Spleen (tissue), 11 donors: ENCODE data around the gene WDR91. TPM values are rescaled to one million over a fixed set of nuclear protein-coding genes. Genes with fewer than 3 reads are reported as not detected.

Source experiments
- DNase-seq: peaks from one replicate; pipeline ENCODE4 v3.0.0-alpha.2; 2020
- H3K27ac ChIP-seq, 8 donors: fragments of 200-600 bp; sonication (generic) in 7 of 8; 1 replicate in 4 of 8; 2 replicates in 4 of 8; pipeline versions ENCODE4 v1.5.0 to v1.8.0; 2016 to 2021; ENCODE audit warnings: inconsistent platforms in 4 of 8, mild to moderate bottlenecking in 4 of 8, moderate library complexity in 1 of 8
- H3K27me3 ChIP-seq, 7 donors: fragments of 200-600 bp; sonication (generic) in 6 of 7; replicated peaks in 1 of 7; 1 replicate in 4 of 7; 2 replicates in 3 of 7; pipeline versions ENCODE4 v1.5.0 to v1.8.0; 2016 to 2021; ENCODE audit warnings: inconsistent platforms in 3 of 7, mild to moderate bottlenecking in 1 of 7
- H3K36me3 ChIP-seq, 6 donors: fragments of 200-600 bp; sonication (generic) in 5 of 6; 1 replicate in 4 of 6; 2 replicates in 2 of 6; pipeline versions ENCODE4 v1.5.0 to v1.8.0; 2016 to 2021; ENCODE audit warnings: inconsistent platforms in 2 of 6
- H3K4me1 ChIP-seq, 6 donors: fragments of 200-600 bp; sonication (generic) in 5 of 6; 1 replicate in 3 of 6; 2 replicates in 3 of 6; pipeline versions ENCODE4 v1.5.0 to v1.8.0; 2016 to 2021; ENCODE audit warnings: inconsistent platforms in 3 of 6
- H3K4me3 ChIP-seq, 8 donors: fragments of 200-600 bp; sonication (generic) in 7 of 8; 1 replicate in 4 of 8; 2 replicates in 4 of 8; pipeline versions ENCODE4 v1.5.0 to v1.8.0; 2016 to 2021; ENCODE audit warnings: inconsistent platforms in 4 of 8, mild to moderate bottlenecking in 4 of 8, moderate library complexity in 2 of 8
- H3K9me3 ChIP-seq, 8 donors: fragments of 200-600 bp; sonication (generic) in 7 of 8; 1 replicate in 4 of 8; 2 replicates in 4 of 8; pipeline versions ENCODE4 v1.5.0 to v1.8.0; 2016 to 2021; ENCODE audit warnings: inconsistent platforms in 4 of 8
- CTCF ChIP-seq, 11 experiments: fragments of 200-600 bp in 7 of 11; fragments of 450-650 bp in 4 of 11; sonication (generic) in 4 of 11; IDR thresholded peaks in 8 of 11; conservative IDR thresholded peaks in 3 of 11; 1 replicate in 7 of 11; 2 replicates in 4 of 11; pipeline versions ENCODE4 v1.4.0 to v1.8.0; 2016 to 2021; ENCODE audit warnings: antibody characterized with exemption in 11 of 11, inconsistent platforms in 4 of 11, mild to moderate bottlenecking in 1 of 11
- POLR2A ChIP-seq, 3 donors: fragments of 450-650 bp; IDR thresholded peaks; one replicate each; pipeline ENCODE4 v1.5.1; 2017; ENCODE audit warnings: antibody characterized with exemption in 3 of 3, mild to moderate bottlenecking in 1 of 3
- POLR2AphosphoS5 ChIP-seq, 3 donors: sonication (generic); formaldehyde crosslinking; IDR thresholded peaks; one replicate each; pipeline ENCODE4 v1.5.1; 2017; ENCODE audit warnings: antibody characterized with exemption in 3 of 3
- WGBS, 5 donors: extraction: QIAGEN DNeasy Blood & Tissue Kit in 3 of 5; methylation state at CpG; one replicate each; pipeline versions ENCODE4 v1.1.5 to v1.1.7; 2013 to 2018; 5-methylcytosine and 5-hydroxymethylcytosine counted together
- intact Hi-C: fragments of 100-400 bp; cut with DNase I; formaldehyde crosslinking; loops from one replicate; pipeline ENCODE4 v1.15.0; 2023; ENCODE audit warnings: low total_unique reads
- polyA plus RNA-seq, 3 donors: library from polyadenylated mRNA; stranded (reverse); fragments of 200-250 nt; gene quantifications; one replicate each; pipeline ENCODE4 v1.2.1, GENCODE V29; 2013
- total RNA-seq, 7 donors: library from RNA; depleted of rRNA in 3 of 7; stranded (reverse); fragments of >200 nt in 3 of 7; fragmentation: NEBNext Ultra II Directional in 4 of 7; extraction: Animal tissue kit (Norgen Biotek cat#: 25700) in 4 of 7; gene quantifications; one replicate each; pipeline versions ENCODE4 v1.1.0 to v1.2.1, GENCODE V29; 2016 to 2021
- donor health status: healthy with polysubstance abuse.
- donor health status: DM: no; HTN: no; CAD: no; lungs with moderate emphysema.
- donor health status: DM: no; HTN: no; CAD: no.
- donor health status: Bipolar disorder and iron deficiency.
- donor health status: healthy.
- donor health status: DM: no; HTN: no; CAD: no.
- donor health status: DM: yes; HTN: yes; CAD: no.

The WDR91 gene
- total and polyA plus RNA-seq, 10 donors: 6.9 to 31.3 (median 21.0) TPM

- no peak for TF ChIP-seq POLR2AphosphoS5 (IDR thresholded peaks at IDR 0.05)
- no peak for TF ChIP-seq CTCF (IDR thresholded peaks at IDR 0.05 in 8 of 11, conservative IDR thresholded peaks at IDR 0.05 in 3 of 11)
- no peak for TF ChIP-seq POLR2A (IDR thresholded peaks at IDR 0.05)
- intact Hi-C loops: no loop called here
- Histone ChIP-seq H3K27ac (no peak overlapping the region), H3K4me1 (no peaks in the 10 kb centered on the region), H3K36me3 (peaks cover 0 to 100% (median 82%) of the 10 kb centered on the region in 6 donors), H3K9me3 (no peaks in the 10 kb centered on the region), H3K4me3 (no peak overlapping the region), H3K27me3 (no peaks in the 10 kb centered on the region)
- peak; percentile 68 for DNase-seq
- 88 to 97% (median 94%) methylated on average over 10 to 11 of the region's 11 CpGs for WGBS, 5 donors
Measured at GRCh38 chr7:135192914-135193536, 18.3 kb downstream of the WDR91 start.

GRCh38 chr7:135190703-135191102 is 20.6 kb downstream of the WDR91 start:
- H3K27ac ChIP-seq: no peak overlapping the region
- DNase-seq: no peak
- H3K4me1 ChIP-seq: no peaks in the 10 kb centered on the region
- peaks cover 0 to 100% (median 79%) of the 10 kb centered on the region in 6 donors for H3K36me3 ChIP-seq
- no peaks in the 10 kb centered on the region for H3K9me3 ChIP-seq
- H3K27me3 ChIP-seq: no peaks in the 10 kb centered on the region
- intact Hi-C loops: no loop called here
- TF ChIP-seq POLR2AphosphoS5 (IDR thresholded peaks at IDR 0.05): no peak
- no peak for TF ChIP-seq CTCF (IDR thresholded peaks at IDR 0.05 in 8 of 11, conservative IDR thresholded peaks at IDR 0.05 in 3 of 11)
- no peak for TF ChIP-seq POLR2A (IDR thresholded peaks at IDR 0.05)
- no peak overlapping the region for H3K4me3 ChIP-seq

GRCh38 chr7:135189961-135190360 is 21.4 kb downstream of the WDR91 start:
- no peak for TF ChIP-seq POLR2AphosphoS5 (IDR thresholded peaks at IDR 0.05)
- TF ChIP-seq CTCF (IDR thresholded peaks at IDR 0.05 in 8 of 11, conservative IDR thresholded peaks at IDR 0.05 in 3 of 11): no peak
- TF ChIP-seq POLR2A (IDR thresholded peaks at IDR 0.05): no peak
- Histone ChIP-seq H3K27ac (no peak overlapping the region), H3K4me3 (no peak overlapping the region), H3K4me1 (no peaks in the 10 kb centered on the region), H3K36me3 (peaks cover 0 to 100% (median 79%) of the 10 kb centered on the region in 6 donors), H3K27me3 (no peaks in the 10 kb centered on the region), H3K9me3 (no peaks in the 10 kb centered on the region)
- WGBS, 5 donors: 87 to 99% (median 95%) methylated on average over 4 of the region's 4 CpGs
- intact Hi-C loops: no loop called here
- DNase-seq: peak; percentile 15

GRCh38 chr7:135189221-135189662 is 22.1 kb downstream of the WDR91 start:
- Histone ChIP-seq H3K4me1 (no peaks in the 10 kb centered on the region), H3K27me3 (no peaks in the 10 kb centered on the region), H3K4me3 (no peak overlapping the region), H3K36me3 (peaks cover 0 to 100% (median 79%) of the 10 kb centered on the region in 6 donors), H3K27ac (no peak overlapping the region), H3K9me3 (peaks cover 0 to 6% (median 0%) of the 10 kb centered on the region in 8 donors)
- whole genome bisulfite sequencing, 5 donors: 94 to 99% (median 95%) methylated on average over 6 of the region's 6 CpGs
- DNase-seq: peak; percentile 9
- TF ChIP-seq CTCF (IDR thresholded peaks at IDR 0.05 in 8 of 11, conservative IDR thresholded peaks at IDR 0.05 in 3 of 11) (no peak), POLR2AphosphoS5 (IDR thresholded peaks at IDR 0.05) (no peak), POLR2A (IDR thresholded peaks at IDR 0.05) (no peak)
- intact Hi-C loops: no loop called here
